Cardiac muscle cell (in vitro differentiated cells and primary cell): ENCODE results near the gene RFX3. TPM values are rescaled to one million over a fixed set of nuclear protein-coding genes. Genes with fewer than 3 reads are reported as not detected.

Source experiments
- DNase-seq, 2 donors: peaks; one replicate each; pipeline versions ENCODE4 v3.0.0 to v3.0.0-alpha.2; 2010 to 2017; ENCODE audit warnings: low read depth in 1 of 2, low spot score in 1 of 2
- H3K27ac ChIP-seq: fragments of 200-600 bp; sonication (generic); 2 replicates; pipeline ENCODE4 v1.5.1; 2016
- H3K27me3 ChIP-seq: fragments of 200-600 bp; sonication (generic); 2 replicates; pipeline ENCODE4 v1.6.0; 2016; ENCODE audit warnings: control low read depth
- H3K36me3 ChIP-seq: fragments of 200-600 bp; sonication (generic); 2 replicates; pipeline ENCODE4 v1.5.1; 2016; ENCODE audit warnings: control low read depth
- H3K4me1 ChIP-seq: fragments of 200-600 bp; sonication (generic); 2 replicates; pipeline ENCODE4 v1.8.1; 2017; ENCODE audit warnings: low read depth, mild to moderate bottlenecking, mixed run types
- H3K4me3 ChIP-seq: fragments of 200-600 bp; sonication (generic); 2 replicates; pipeline ENCODE4 v1.5.1; 2016; ENCODE audit warnings: mild to moderate bottlenecking
- H3K9me3 ChIP-seq: fragments of 200-600 bp; sonication (generic); 2 replicates; pipeline ENCODE4 v1.5.1; 2017; ENCODE audit warnings: low read depth, mild to moderate bottlenecking, control low read depth
- polyA plus RNA-seq: library from polyadenylated mRNA; unstranded; fragments of >200 nt; fragmentation: Nextera tagmentation; extraction: Ambion mirVana; gene quantifications from 2 replicates; pipeline ENCODE4 v1.2.1, GENCODE V29; 2016
- total RNA-seq: library from RNA; depleted of rRNA; stranded (reverse); fragments of >200 nt; gene quantifications from 2 replicates; pipeline ENCODE4 v1.2.3, GENCODE V29; 2016
- TF ChIP-seq, protein P1 (sequence below): IDR thresholded peaks from 2 replicates; pipeline ENCODE4 v1.5.1; 2012; ENCODE audit warnings: low read depth, mild to moderate bottlenecking, low read length

Gene RFX3
- total and polyA plus RNA-seq, 2 experiments from 2014 or later = 6.3 to 9.9 TPM

DNA sequence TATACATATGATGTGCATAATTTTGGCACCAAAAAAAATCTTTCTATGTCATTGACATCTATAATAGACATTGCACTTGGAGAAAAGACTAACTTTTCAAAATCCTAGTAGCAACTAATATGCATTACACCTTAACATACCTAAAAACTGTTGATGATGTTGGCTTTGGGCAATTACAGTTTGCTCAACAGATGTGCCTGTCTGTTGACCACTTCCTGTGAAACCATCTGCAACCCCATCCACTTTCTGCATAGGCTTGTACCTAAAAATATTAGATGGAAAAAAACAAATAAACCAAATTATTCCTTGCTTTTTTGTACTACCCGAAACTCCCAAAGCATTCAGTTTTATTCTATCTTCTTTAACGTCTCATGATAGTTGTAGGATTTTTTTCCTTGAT is 248.6 kb downstream of the RFX3 start:
- Histone ChIP-seq H3K27ac (no peak overlapping the region), H3K36me3 (peaks cover 10% of the 10 kb centered on the region), H3K4me3 (no peak overlapping the region), H3K27me3 (no peaks in the 10 kb centered on the region), H3K9me3 (no peaks in the 10 kb centered on the region), H3K4me1 (no peaks in the 10 kb centered on the region)
- DNase-seq = no peak
- TF ChIP-seq, protein P1, sequence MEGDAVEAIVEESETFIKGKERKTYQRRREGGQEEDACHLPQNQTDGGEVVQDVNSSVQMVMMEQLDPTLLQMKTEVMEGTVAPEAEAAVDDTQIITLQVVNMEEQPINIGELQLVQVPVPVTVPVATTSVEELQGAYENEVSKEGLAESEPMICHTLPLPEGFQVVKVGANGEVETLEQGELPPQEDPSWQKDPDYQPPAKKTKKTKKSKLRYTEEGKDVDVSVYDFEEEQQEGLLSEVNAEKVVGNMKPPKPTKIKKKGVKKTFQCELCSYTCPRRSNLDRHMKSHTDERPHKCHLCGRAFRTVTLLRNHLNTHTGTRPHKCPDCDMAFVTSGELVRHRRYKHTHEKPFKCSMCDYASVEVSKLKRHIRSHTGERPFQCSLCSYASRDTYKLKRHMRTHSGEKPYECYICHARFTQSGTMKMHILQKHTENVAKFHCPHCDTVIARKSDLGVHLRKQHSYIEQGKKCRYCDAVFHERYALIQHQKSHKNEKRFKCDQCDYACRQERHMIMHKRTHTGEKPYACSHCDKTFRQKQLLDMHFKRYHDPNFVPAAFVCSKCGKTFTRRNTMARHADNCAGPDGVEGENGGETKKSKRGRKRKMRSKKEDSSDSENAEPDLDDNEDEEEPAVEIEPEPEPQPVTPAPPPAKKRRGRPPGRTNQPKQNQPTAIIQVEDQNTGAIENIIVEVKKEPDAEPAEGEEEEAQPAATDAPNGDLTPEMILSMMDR = no peak

DNA sequence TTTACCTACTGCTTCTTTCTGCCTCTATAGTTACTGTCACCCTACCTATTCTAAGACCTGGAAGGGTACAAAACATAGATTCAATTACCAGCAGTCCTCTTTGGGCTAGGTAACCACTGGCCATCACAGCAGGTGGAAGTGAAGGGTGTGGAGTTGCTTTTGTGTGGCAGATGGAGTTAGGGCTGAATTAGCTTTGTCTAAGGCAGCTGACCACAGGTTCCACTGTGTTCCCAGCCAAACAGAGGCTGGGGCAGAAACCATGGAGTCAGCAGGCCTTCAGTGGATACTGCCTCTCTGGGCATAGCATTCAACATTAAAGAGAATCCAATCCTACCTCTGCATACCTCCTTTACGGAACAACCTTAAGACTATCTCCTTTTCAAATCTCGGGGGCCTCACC is 254.2 kb downstream of the RFX3 start:
- no peaks in the 10 kb centered on the region for H3K27me3 ChIP-seq
- no peak overlapping the region for H3K4me3 ChIP-seq
- H3K36me3 ChIP-seq = peaks cover 10% of the 10 kb centered on the region
- no peak for DNase-seq
- H3K4me1 ChIP-seq = no peaks in the 10 kb centered on the region
- no peaks in the 10 kb centered on the region for H3K9me3 ChIP-seq
- TF ChIP-seq, protein P1 = no peak
- no peak overlapping the region for H3K27ac ChIP-seq

DNA sequence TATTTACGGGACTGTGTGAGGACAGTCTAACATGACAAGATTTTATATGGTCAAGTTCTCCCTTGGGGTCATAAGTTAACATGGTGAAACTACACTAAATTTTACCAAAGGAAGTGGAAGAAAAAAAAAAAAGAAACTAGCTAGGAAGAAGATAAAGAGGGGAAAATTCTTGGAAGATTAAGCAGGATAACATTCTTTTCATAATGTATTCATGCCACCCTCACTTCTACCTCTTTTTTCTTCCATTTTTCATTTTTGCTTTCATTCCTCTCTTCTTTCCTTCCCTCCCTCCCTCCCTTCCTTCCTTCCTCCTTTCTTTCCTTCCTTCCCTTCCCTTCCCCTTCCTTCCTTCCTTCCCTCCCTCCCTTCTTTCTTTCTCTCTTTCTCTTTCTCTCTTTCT is 254.6 kb downstream of the RFX3 start:
- Histone ChIP-seq H3K36me3 (peaks cover 10% of the 10 kb centered on the region), H3K4me3 (no peak overlapping the region), H3K27ac (no peak overlapping the region), H3K27me3 (no peaks in the 10 kb centered on the region), H3K9me3 (no peaks in the 10 kb centered on the region), H3K4me1 (no peaks in the 10 kb centered on the region)
- no peak for DNase-seq
- TF ChIP-seq, protein P1 = no peak

DNA sequence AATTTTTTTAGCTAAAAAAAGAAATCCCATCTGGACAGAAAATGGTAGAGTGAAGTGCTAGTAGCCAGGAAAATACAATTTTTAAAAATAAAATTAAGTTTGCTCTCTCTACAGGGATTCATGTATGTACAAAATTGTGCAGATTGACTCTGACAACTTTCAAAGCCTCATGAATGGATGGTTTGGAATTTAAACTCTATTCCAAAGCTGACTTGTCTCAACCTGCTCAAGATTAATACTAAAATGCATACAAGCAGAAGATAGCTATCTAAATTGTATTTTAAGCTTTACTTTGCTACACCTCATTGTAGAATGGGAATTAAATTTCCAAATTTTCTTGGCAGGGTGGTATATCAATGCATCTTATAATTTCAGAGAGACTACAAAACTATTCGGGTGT is 257.6 kb downstream of the RFX3 start:
- H3K36me3 ChIP-seq = no peaks in the 10 kb centered on the region
- no peaks in the 10 kb centered on the region for H3K9me3 ChIP-seq
- H3K4me3 ChIP-seq = no peak overlapping the region
- no peak for DNase-seq
- no peaks in the 10 kb centered on the region for H3K27me3 ChIP-seq
- no peaks in the 10 kb centered on the region for H3K4me1 ChIP-seq
- TF ChIP-seq, protein P1 = no peak
- H3K27ac ChIP-seq = no peak overlapping the region

DNA sequence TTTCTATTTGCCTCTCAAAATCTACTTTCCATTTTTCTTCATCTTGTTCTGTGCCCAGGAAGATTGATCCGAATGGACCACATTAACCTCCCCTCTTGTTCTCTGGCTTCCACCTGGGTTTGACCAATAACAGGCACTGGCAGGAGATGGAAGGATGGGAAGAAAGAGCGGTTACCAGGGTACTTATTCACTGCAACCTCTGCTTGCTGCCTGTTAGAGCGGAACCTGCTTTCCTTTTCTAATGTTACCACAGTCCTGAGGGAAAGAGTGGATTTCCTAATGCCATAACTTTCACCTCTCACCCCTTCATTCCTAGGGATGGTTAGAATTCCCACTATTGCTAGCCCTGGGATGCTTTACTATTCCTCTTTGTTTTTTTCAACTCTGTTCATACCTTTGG is 262.1 kb downstream of the RFX3 start:
- H3K36me3 ChIP-seq = peaks cover 9% of the 10 kb centered on the region
- no peak overlapping the region for H3K27ac ChIP-seq
- H3K27me3 ChIP-seq = no peaks in the 10 kb centered on the region
- no peaks in the 10 kb centered on the region for H3K4me1 ChIP-seq
- TF ChIP-seq, protein P1 = no peak
- H3K4me3 ChIP-seq = no peak overlapping the region
- no peaks in the 10 kb centered on the region for H3K9me3 ChIP-seq
- DNase-seq = no peak
